ENCODE data around the gene S1PR4. TPM values are rescaled to one million over a fixed set of nuclear protein-coding genes. Genes with fewer than 3 reads are reported as not detected.
"Not testable (repeated sequence)": the region's sequence is repeated elsewhere in the genome, so short reads cannot be mapped to it uniquely, and the experiment has no call there.

Gene S1PR4
- total RNA-seq, 1 donor from 2014 or later = not detected

DNA sequence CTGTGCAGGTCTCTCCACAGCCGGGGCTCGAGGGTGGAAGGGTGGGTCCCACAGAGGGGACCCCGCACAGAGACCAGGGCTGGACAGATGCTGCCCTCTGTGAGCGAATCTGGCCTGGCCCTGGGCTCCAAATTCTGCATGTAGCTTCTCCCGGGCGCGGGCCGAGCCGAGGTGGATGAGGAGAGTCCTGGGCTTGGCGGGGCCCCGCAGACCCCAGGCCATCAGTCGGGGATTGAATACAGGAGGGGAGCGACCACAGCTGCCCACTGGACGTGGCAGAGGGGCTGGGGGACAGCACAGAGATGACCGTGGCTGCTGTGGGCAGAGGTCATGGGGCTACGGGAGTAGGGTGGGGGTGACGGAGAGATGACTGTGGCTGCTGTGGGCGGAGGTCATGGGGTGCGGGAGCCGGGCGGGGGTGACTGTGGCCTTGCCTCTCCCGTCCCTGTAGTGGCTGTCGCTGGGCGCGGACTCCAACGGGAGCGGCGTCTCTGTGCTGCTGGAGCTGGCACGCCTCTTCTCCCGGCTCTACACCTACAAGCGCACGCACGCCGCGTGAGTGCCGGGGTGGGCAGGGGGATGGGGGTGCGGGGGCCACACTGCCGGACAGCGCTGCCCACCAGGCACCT lies 22.6 kb downstream of the S1PR4 start:
- no peak overlapping the region for H3K27ac Mint-ChIP-seq (ENCODE audit: unreplicated experiment)
- no peaks in the 10 kb centered on the region for H3K4me1 Mint-ChIP-seq (ENCODE audit: low read depth, unreplicated experiment)
- Histone ChIP-seq H4K20me1 (ENCODE audit: insufficient read depth, low read length) (no peaks in the 10 kb centered on the region), H3K36me3 (ENCODE audit: insufficient read depth, low read length) (no peaks in the 10 kb centered on the region), H3K9me3 (ENCODE audit: insufficient read depth, low read depth, low read length) (no peaks in the 10 kb centered on the region), H3K4me2 (ENCODE audit: low read length) (no peak overlapping the region), H2AFZ (ENCODE audit: low read depth, low read length) (no peak overlapping the region), H3K27me3 (ENCODE audit: insufficient read depth, low read length) (no peaks in the 10 kb centered on the region), H3K9ac (ENCODE audit: low read length) (no peak overlapping the region), H3K4me3 (ENCODE audit: insufficient read depth, low read depth, low read length) (no peak overlapping the region), H3K27ac (ENCODE audit: low read depth, low read length) (no peak overlapping the region), H3K4me1 (ENCODE audit: insufficient read depth, low read length) (no peaks in the 10 kb centered on the region), H3K79me2 (ENCODE audit: insufficient read depth, low read length) (no peaks in the 10 kb centered on the region)
- no peak for DNase-seq (ENCODE audit: low read depth)
- TF ChIP-seq EZH2 (IDR thresholded peaks at IDR 0.05; ENCODE audit: insufficient read depth, low read length) (no peak), CTCF (IDR thresholded peaks at IDR 0.05; ENCODE audit: insufficient read depth, low read depth, low read length) (no peak)
- H3K27me3 Mint-ChIP-seq (ENCODE audit: low read depth, unreplicated experiment) = no peaks in the 10 kb centered on the region
- H3K9me3 Mint-ChIP-seq (ENCODE audit: unreplicated experiment) = no peaks in the 10 kb centered on the region
- no peak overlapping the region for H3K4me3 Mint-ChIP-seq (ENCODE audit: unreplicated experiment)
- FAIRE-seq = no peak
- H3K36me3 Mint-ChIP-seq (ENCODE audit: low read depth, unreplicated experiment) = peaks cover 2% of the 10 kb centered on the region

- Histone ChIP-seq H3K4me3 (ENCODE audit: insufficient read depth, low read depth, low read length) (no peak overlapping the region), H3K4me1 (ENCODE audit: insufficient read depth, low read length) (no peaks in the 10 kb centered on the region), H3K27me3 (ENCODE audit: insufficient read depth, low read length) (no peaks in the 10 kb centered on the region), H4K20me1 (ENCODE audit: insufficient read depth, low read length) (no peaks in the 10 kb centered on the region), H3K9me3 (ENCODE audit: insufficient read depth, low read depth, low read length) (no peaks in the 10 kb centered on the region), H3K4me2 (ENCODE audit: low read length) (no peak overlapping the region), H2AFZ (ENCODE audit: low read depth, low read length) (no peak overlapping the region), H3K9ac (ENCODE audit: low read length) (no peak overlapping the region), H3K27ac (ENCODE audit: low read depth, low read length) (no peak overlapping the region), H3K79me2 (ENCODE audit: insufficient read depth, low read length) (no peaks in the 10 kb centered on the region), H3K36me3 (ENCODE audit: insufficient read depth, low read length) (no peaks in the 10 kb centered on the region)
- Mint-ChIP-seq H3K27ac (ENCODE audit: unreplicated experiment) (no peak overlapping the region), H3K36me3 (ENCODE audit: low read depth, unreplicated experiment) (peaks cover 3% of the 10 kb centered on the region), H3K4me3 (ENCODE audit: unreplicated experiment) (no peak overlapping the region), H3K27me3 (ENCODE audit: low read depth, unreplicated experiment) (no peaks in the 10 kb centered on the region), H3K4me1 (ENCODE audit: low read depth, unreplicated experiment) (no peaks in the 10 kb centered on the region), H3K9me3 (ENCODE audit: unreplicated experiment) (no peaks in the 10 kb centered on the region)
- DNase-seq (ENCODE audit: low read depth) = no peak
- TF ChIP-seq CTCF (IDR thresholded peaks at IDR 0.05; ENCODE audit: insufficient read depth, low read depth, low read length) (no peak), EZH2 (IDR thresholded peaks at IDR 0.05; ENCODE audit: insufficient read depth, low read length) (no peak)
- no peak for FAIRE-seq
Observed at GRCh38 chr19:3201911-3202310, 23.3 kb downstream of the S1PR4 start.

GRCh38 chr19:3202346-3202745 lies 23.8 kb downstream of the S1PR4 start:
- TF ChIP-seq CTCF (IDR thresholded peaks at IDR 0.05; ENCODE audit: insufficient read depth, low read depth, low read length) (no peak), EZH2 (IDR thresholded peaks at IDR 0.05; ENCODE audit: insufficient read depth, low read length) (no peak)
- Histone ChIP-seq H3K4me3 (ENCODE audit: insufficient read depth, low read depth, low read length) (no peak overlapping the region), H3K4me2 (ENCODE audit: low read length) (no peak overlapping the region), H2AFZ (ENCODE audit: low read depth, low read length) (no peak overlapping the region), H3K79me2 (ENCODE audit: insufficient read depth, low read length) (no peaks in the 10 kb centered on the region), H3K27me3 (ENCODE audit: insufficient read depth, low read length) (no peaks in the 10 kb centered on the region), H3K27ac (ENCODE audit: low read depth, low read length) (no peak overlapping the region), H3K9ac (ENCODE audit: low read length) (no peak overlapping the region), H3K4me1 (ENCODE audit: insufficient read depth, low read length) (no peaks in the 10 kb centered on the region), H3K9me3 (ENCODE audit: insufficient read depth, low read depth, low read length) (no peaks in the 10 kb centered on the region), H4K20me1 (ENCODE audit: insufficient read depth, low read length) (no peaks in the 10 kb centered on the region), H3K36me3 (ENCODE audit: insufficient read depth, low read length) (no peaks in the 10 kb centered on the region)
- Mint-ChIP-seq H3K27me3 (ENCODE audit: low read depth, unreplicated experiment) (no peaks in the 10 kb centered on the region), H3K9me3 (ENCODE audit: unreplicated experiment) (no peaks in the 10 kb centered on the region), H3K4me1 (ENCODE audit: low read depth, unreplicated experiment) (no peaks in the 10 kb centered on the region), H3K36me3 (ENCODE audit: low read depth, unreplicated experiment) (peaks cover 5% of the 10 kb centered on the region), H3K27ac (ENCODE audit: unreplicated experiment) (no peak overlapping the region), H3K4me3 (ENCODE audit: unreplicated experiment) (no peak overlapping the region)
- no peak for DNase-seq (ENCODE audit: low read depth)
- no peak for FAIRE-seq

GRCh38 chr19:3202895-3203294 lies 24.3 kb downstream of the S1PR4 start:
- H3K36me3 ChIP-seq (ENCODE audit: insufficient read depth, low read length) = not testable (repeated sequence)

More at GRCh38 chr19:3202895-3203294, 24.3 kb downstream of the S1PR4 start:
- H3K4me2 ChIP-seq (ENCODE audit: low read length); H3K4me1 ChIP-seq (ENCODE audit: insufficient read depth, low read length); H3K36me3 Mint-ChIP-seq (ENCODE audit: low read depth, unreplicated experiment); H3K27ac ChIP-seq (ENCODE audit: low read depth, low read length); H3K4me3 ChIP-seq (ENCODE audit: insufficient read depth, low read depth, low read length); H3K4me3 Mint-ChIP-seq (ENCODE audit: unreplicated experiment); H3K27ac Mint-ChIP-seq (ENCODE audit: unreplicated experiment); FAIRE-seq; H3K9me3 Mint-ChIP-seq (ENCODE audit: unreplicated experiment); H3K27me3 Mint-ChIP-seq (ENCODE audit: low read depth, unreplicated experiment); H3K27me3 ChIP-seq (ENCODE audit: insufficient read depth, low read length); H3K9ac ChIP-seq (ENCODE audit: low read length); DNase-seq (ENCODE audit: low read depth); H3K4me1 Mint-ChIP-seq (ENCODE audit: low read depth, unreplicated experiment); H2AFZ ChIP-seq (ENCODE audit: low read depth, low read length); H4K20me1 ChIP-seq (ENCODE audit: insufficient read depth, low read length); H3K9me3 ChIP-seq (ENCODE audit: insufficient read depth, low read depth, low read length); H3K79me2 ChIP-seq (ENCODE audit: insufficient read depth, low read length): not testable (repeated sequence)

All from astrocyte (in vitro differentiated cells and primary cell).